Vagina (tissue), 2 donors: ENCODE results near the gene KCNE2.

Experiments
- POLR2A ChIP-seq, 2 donors: fragments of 450-650 bp; IDR thresholded peaks; one replicate each; pipeline ENCODE4 v1.6.1; 2017; ENCODE audit warnings: antibody characterized with exemption in 2 of 2, mild to moderate bottlenecking in 2 of 2, moderate library complexity in 2 of 2
- POLR2AphosphoS5 ChIP-seq, 2 donors: sonication (generic); formaldehyde crosslinking; IDR thresholded peaks; one replicate each; pipeline ENCODE4 v1.9.0; 2017; ENCODE audit warnings: antibody characterized with exemption in 2 of 2, mild to moderate bottlenecking in 2 of 2, low read depth in 1 of 2; ENCODE audit not compliant: insufficient read depth in 1 of 2
- TF ChIP-seq, protein P1 (sequence below), 3 experiments: fragments of 450-650 bp in 2 of 3; fragments of 200-600 bp in 1 of 3; sonication (generic) in 1 of 3; IDR thresholded peaks; one replicate each; pipeline ENCODE4 v1.5.1; 2017 to 2019; ENCODE audit warnings: antibody characterized with exemption in 3 of 3, mild to moderate bottlenecking in 2 of 3, moderate library complexity in 2 of 3

DNA sequence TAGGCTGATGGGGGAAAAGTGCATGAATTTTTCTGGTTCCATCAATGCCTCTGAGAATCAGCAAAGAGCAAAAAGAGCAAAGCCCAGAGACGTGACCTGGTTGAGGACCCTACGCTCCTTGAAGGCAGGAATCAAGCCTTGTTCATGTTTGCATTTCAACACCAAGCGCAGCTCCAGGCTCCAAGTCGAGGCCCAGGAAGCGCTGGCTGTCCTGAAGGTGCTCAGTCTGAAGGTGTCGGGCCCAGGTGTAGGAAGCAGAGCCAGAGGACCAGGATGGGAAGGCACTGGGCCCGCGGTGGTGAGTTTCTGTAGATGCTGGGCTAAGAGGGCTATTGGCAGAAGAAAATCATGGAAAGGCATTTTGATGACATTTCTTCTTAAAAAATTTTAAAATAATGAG lies 25.6 kb upstream of the KCNE2 start:
- TF ChIP-seq, protein P1, sequence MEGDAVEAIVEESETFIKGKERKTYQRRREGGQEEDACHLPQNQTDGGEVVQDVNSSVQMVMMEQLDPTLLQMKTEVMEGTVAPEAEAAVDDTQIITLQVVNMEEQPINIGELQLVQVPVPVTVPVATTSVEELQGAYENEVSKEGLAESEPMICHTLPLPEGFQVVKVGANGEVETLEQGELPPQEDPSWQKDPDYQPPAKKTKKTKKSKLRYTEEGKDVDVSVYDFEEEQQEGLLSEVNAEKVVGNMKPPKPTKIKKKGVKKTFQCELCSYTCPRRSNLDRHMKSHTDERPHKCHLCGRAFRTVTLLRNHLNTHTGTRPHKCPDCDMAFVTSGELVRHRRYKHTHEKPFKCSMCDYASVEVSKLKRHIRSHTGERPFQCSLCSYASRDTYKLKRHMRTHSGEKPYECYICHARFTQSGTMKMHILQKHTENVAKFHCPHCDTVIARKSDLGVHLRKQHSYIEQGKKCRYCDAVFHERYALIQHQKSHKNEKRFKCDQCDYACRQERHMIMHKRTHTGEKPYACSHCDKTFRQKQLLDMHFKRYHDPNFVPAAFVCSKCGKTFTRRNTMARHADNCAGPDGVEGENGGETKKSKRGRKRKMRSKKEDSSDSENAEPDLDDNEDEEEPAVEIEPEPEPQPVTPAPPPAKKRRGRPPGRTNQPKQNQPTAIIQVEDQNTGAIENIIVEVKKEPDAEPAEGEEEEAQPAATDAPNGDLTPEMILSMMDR (IDR thresholded peaks at IDR 0.05) = no peak
- TF ChIP-seq POLR2A (IDR thresholded peaks at IDR 0.05) = no peak
- no peak for TF ChIP-seq POLR2AphosphoS5 (IDR thresholded peaks at IDR 0.05; ENCODE audit: insufficient read depth in 1 of 2, low read depth in 1 of 2)
